GM23338 (cell line): ENCODE results near the gene ADIPOR1. TPM values are rescaled to one million over a fixed set of nuclear protein-coding genes. Genes with fewer than 3 reads are reported as not detected.

Source experiments
- ATAC-seq: fragments of 200-7000 bp; cut with Tn5 transposase; 3 replicates; pipeline ENCODE4 v1.9.1; 2020
- DNase-seq: peaks from one replicate; pipeline ENCODE4 v3.0.0-alpha.2; 2015; ENCODE audit warnings: low spot score
- H2AFZ ChIP-seq: fragments of 200-600 bp; sonication (generic); 2 replicates; pipeline ENCODE4 v1.8.0; 2016; ENCODE audit warnings: antibody characterized with exemption, mild to moderate bottlenecking, moderate library complexity
- H3F3A ChIP-seq: fragments of 200-600 bp; sonication (generic); replicated peaks from 2 replicates; pipeline ENCODE4 v1.8.0; 2017; ENCODE audit warnings: antibody characterized with exemption, mixed run types, low read depth
- H3K27ac ChIP-seq: fragments of 200-600 bp; sonication (generic); 2 replicates; pipeline ENCODE4 v1.6.1; 2016; ENCODE audit warnings: low read depth
- H3K27me3 ChIP-seq: fragments of 200-600 bp; sonication (generic); 2 replicates; pipeline ENCODE4 v1.8.0; 2016; ENCODE audit warnings: mild to moderate bottlenecking, mixed run types, moderate library complexity; ENCODE audit not compliant: insufficient read depth
- H3K36me3 ChIP-seq: fragments of 200-600 bp; sonication (generic); 2 replicates; pipeline ENCODE4 v1.8.0; 2016; ENCODE audit warnings: mild to moderate bottlenecking; ENCODE audit not compliant: insufficient read depth
- H3K4me1 ChIP-seq: fragments of 200-600 bp; sonication (generic); 2 replicates; pipeline ENCODE4 v1.8.0; 2016; ENCODE audit warnings: mild to moderate bottlenecking, moderate library complexity; ENCODE audit not compliant: insufficient read depth
- H3K4me2 ChIP-seq: fragments of 200-600 bp; sonication (generic); 2 replicates; pipeline ENCODE4 v1.7.1; 2017; ENCODE audit warnings: mixed run types
- H3K4me3 ChIP-seq: fragments of 200-600 bp; sonication (generic); 2 replicates; pipeline ENCODE4 v1.6.1; 2016; ENCODE audit warnings: mixed run types
- H3K79me2 ChIP-seq: fragments of 200-600 bp; sonication (generic); replicated peaks from 2 replicates; pipeline ENCODE4 v1.8.0; 2017; ENCODE audit warnings: mild to moderate bottlenecking; ENCODE audit not compliant: insufficient read depth
- H3K9me2 ChIP-seq: fragments of 200-600 bp; sonication (generic); 2 replicates; pipeline ENCODE4 v1.8.0; 2017; ENCODE audit not compliant: insufficient read depth
- H4K20me1 ChIP-seq: fragments of 200-600 bp; sonication (generic); replicated peaks from 2 replicates; pipeline ENCODE4 v1.8.0; 2017; ENCODE audit warnings: mild to moderate bottlenecking; ENCODE audit not compliant: insufficient read depth
- H3K27ac Mint-ChIP-seq: 2 replicates; pipeline ENCODE4 v1.8.0; 2020; ENCODE audit warnings: inconsistent platforms, mild to moderate bottlenecking, moderate library complexity, mixed read lengths
- H3K27me3 Mint-ChIP-seq: 3 replicates; pipeline ENCODE4 v1.8.0; 2022; ENCODE audit warnings: low read depth, mild to moderate bottlenecking, moderate library complexity, mixed read lengths, inconsistent platforms; ENCODE audit not compliant: insufficient read depth, poor library complexity
- H3K36me3 Mint-ChIP-seq: 3 replicates; pipeline ENCODE4 v1.8.0; 2021; ENCODE audit warnings: low read depth, mild to moderate bottlenecking, inconsistent platforms, moderate library complexity, mixed read lengths
- H3K4me1 Mint-ChIP-seq: 3 replicates; pipeline ENCODE4 v1.8.0; 2020; ENCODE audit warnings: mild to moderate bottlenecking, inconsistent platforms, mixed read lengths
- H3K4me3 Mint-ChIP-seq: 3 replicates; pipeline ENCODE4 v1.8.0; 2021; ENCODE audit warnings: moderate library complexity, mild to moderate bottlenecking, inconsistent platforms, mixed read lengths
- H3K9me3 Mint-ChIP-seq: 3 replicates; pipeline ENCODE4 v1.8.0; 2020; ENCODE audit warnings: moderate library complexity, mild to moderate bottlenecking, inconsistent platforms, mixed read lengths
- CREB1 ChIP-seq: fragments of 250-450 bp; sonication (Bioruptor Pico); IDR thresholded peaks from 2 replicates; pipeline ENCODE4 v1.5.0; 2020; ENCODE audit warnings: low read depth, mild to moderate bottlenecking, moderate library complexity
- EZH2 ChIP-seq: fragments of 200-600 bp; sonication (generic); IDR thresholded peaks from one replicate; pipeline ENCODE4 v1.8.0; 2017; ENCODE audit warnings: antibody characterized with exemption, mild to moderate bottlenecking, low read depth; ENCODE audit not compliant: unreplicated experiment
- EZH2phosphoT487 ChIP-seq: fragments of 200-600 bp; sonication (generic); IDR thresholded peaks from one replicate; pipeline ENCODE4 v1.8.1; 2018; ENCODE audit warnings: antibody characterized with exemption; ENCODE audit not compliant: unreplicated experiment
- JUNB ChIP-seq: IDR thresholded peaks from one replicate; pipeline ENCODE4 v1.6.1; 2016; ENCODE audit warnings: antibody characterized with exemption; ENCODE audit not compliant: unreplicated experiment
- NANOG ChIP-seq: IDR thresholded peaks from 2 replicates; pipeline ENCODE4 v1.6.1; 2016; ENCODE audit warnings: antibody characterized with exemption, borderline replicate concordance
- POLR2AphosphoS5 ChIP-seq: IDR thresholded peaks from 2 replicates; pipeline ENCODE4 v1.6.1; 2016; ENCODE audit warnings: antibody characterized with exemption, low read depth
- STAT1 ChIP-seq: IDR thresholded peaks from one replicate; pipeline ENCODE4 v1.6.1; 2016; ENCODE audit warnings: antibody characterized with exemption; ENCODE audit not compliant: unreplicated experiment
- ZNF114 ChIP-seq: fragments of 250-450 bp; sonication (Bioruptor Pico); IDR thresholded peaks from 2 replicates; pipeline ENCODE4 v1.5.0; 2020; ENCODE audit warnings: mild to moderate bottlenecking, moderate library complexity
- ZNF331 ChIP-seq: fragments of 250-450 bp; sonication (Bioruptor Pico); IDR thresholded peaks from 2 replicates; pipeline ENCODE4 v1.5.0; 2020; ENCODE audit warnings: low read depth, mild to moderate bottlenecking, moderate library complexity
- polyA plus RNA-seq: library from polyadenylated mRNA; unstranded; fragments of >200 nt; fragmentation: Nextera tagmentation; extraction: Ambion mirVana; gene quantifications from 2 replicates; pipeline ENCODE4 v1.2.1, GENCODE V29; 2016
- total RNA-seq: library from RNA; depleted of rRNA; stranded (reverse); fragments of >200 nt; shearing (Covaris generic); gene quantifications from 2 replicates; pipeline ENCODE4 v1.2.3, GENCODE V29; 2014
- TF ChIP-seq, protein P1 (sequence below): fragments of 250-450 bp; sonication (Bioruptor Pico); IDR thresholded peaks from 2 replicates; pipeline ENCODE4 v1.5.0; 2020; ENCODE audit warnings: mild to moderate bottlenecking, moderate library complexity
- TF ChIP-seq, protein P2 (sequence below), 2 experiments: fragments of 200-600 bp in 1 of 2; sonication (generic) in 1 of 2; conservative IDR thresholded peaks; 2 replicates each; pipeline versions ENCODE4 v1.5.1 to v1.6.1; 2016 to 2017; ENCODE audit warnings: antibody characterized with exemption in 2 of 2, low read depth in 2 of 2, mild to moderate bottlenecking in 2 of 2, moderate library complexity in 1 of 2
- TF ChIP-seq, protein P3 (sequence below): IDR thresholded peaks from 2 replicates; pipeline ENCODE4 v1.6.1; 2016; ENCODE audit warnings: antibody characterized with exemption

Gene ADIPOR1
- total and polyA plus RNA-seq, 2 experiments from 2014 or later = 47.2 to 59.1 TPM

DNA sequence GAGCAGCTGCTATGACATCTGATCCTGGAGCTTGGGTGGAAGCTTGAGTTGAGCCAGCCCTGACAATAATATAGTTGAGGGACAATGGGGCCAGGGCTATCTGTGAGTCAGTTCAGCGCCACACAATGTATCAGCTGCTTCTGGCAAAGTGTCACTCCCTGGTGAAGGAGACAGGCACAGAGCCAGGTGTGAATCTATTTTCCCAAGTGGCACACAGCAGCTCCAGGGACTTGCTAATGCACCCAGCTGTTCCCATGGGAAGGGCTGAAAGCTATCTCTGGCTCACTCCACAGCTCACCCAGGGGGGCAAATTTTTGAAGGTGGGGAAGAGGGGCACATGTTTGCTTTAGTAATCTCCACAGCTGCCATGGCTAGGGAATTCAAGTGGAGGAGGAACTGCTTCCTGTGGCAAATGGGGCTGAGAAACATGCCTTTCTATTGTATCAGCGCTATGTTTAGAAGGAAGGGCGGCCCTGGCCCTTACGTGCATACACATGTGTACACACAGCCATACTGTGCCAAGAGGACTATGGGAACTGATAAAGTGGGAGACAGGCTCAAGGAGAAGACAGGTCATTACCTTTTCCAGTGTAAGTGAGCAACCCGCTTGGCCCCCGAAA is 6.8 kb upstream of the ADIPOR1 start (continued):
- TF ChIP-seq, protein P1, sequence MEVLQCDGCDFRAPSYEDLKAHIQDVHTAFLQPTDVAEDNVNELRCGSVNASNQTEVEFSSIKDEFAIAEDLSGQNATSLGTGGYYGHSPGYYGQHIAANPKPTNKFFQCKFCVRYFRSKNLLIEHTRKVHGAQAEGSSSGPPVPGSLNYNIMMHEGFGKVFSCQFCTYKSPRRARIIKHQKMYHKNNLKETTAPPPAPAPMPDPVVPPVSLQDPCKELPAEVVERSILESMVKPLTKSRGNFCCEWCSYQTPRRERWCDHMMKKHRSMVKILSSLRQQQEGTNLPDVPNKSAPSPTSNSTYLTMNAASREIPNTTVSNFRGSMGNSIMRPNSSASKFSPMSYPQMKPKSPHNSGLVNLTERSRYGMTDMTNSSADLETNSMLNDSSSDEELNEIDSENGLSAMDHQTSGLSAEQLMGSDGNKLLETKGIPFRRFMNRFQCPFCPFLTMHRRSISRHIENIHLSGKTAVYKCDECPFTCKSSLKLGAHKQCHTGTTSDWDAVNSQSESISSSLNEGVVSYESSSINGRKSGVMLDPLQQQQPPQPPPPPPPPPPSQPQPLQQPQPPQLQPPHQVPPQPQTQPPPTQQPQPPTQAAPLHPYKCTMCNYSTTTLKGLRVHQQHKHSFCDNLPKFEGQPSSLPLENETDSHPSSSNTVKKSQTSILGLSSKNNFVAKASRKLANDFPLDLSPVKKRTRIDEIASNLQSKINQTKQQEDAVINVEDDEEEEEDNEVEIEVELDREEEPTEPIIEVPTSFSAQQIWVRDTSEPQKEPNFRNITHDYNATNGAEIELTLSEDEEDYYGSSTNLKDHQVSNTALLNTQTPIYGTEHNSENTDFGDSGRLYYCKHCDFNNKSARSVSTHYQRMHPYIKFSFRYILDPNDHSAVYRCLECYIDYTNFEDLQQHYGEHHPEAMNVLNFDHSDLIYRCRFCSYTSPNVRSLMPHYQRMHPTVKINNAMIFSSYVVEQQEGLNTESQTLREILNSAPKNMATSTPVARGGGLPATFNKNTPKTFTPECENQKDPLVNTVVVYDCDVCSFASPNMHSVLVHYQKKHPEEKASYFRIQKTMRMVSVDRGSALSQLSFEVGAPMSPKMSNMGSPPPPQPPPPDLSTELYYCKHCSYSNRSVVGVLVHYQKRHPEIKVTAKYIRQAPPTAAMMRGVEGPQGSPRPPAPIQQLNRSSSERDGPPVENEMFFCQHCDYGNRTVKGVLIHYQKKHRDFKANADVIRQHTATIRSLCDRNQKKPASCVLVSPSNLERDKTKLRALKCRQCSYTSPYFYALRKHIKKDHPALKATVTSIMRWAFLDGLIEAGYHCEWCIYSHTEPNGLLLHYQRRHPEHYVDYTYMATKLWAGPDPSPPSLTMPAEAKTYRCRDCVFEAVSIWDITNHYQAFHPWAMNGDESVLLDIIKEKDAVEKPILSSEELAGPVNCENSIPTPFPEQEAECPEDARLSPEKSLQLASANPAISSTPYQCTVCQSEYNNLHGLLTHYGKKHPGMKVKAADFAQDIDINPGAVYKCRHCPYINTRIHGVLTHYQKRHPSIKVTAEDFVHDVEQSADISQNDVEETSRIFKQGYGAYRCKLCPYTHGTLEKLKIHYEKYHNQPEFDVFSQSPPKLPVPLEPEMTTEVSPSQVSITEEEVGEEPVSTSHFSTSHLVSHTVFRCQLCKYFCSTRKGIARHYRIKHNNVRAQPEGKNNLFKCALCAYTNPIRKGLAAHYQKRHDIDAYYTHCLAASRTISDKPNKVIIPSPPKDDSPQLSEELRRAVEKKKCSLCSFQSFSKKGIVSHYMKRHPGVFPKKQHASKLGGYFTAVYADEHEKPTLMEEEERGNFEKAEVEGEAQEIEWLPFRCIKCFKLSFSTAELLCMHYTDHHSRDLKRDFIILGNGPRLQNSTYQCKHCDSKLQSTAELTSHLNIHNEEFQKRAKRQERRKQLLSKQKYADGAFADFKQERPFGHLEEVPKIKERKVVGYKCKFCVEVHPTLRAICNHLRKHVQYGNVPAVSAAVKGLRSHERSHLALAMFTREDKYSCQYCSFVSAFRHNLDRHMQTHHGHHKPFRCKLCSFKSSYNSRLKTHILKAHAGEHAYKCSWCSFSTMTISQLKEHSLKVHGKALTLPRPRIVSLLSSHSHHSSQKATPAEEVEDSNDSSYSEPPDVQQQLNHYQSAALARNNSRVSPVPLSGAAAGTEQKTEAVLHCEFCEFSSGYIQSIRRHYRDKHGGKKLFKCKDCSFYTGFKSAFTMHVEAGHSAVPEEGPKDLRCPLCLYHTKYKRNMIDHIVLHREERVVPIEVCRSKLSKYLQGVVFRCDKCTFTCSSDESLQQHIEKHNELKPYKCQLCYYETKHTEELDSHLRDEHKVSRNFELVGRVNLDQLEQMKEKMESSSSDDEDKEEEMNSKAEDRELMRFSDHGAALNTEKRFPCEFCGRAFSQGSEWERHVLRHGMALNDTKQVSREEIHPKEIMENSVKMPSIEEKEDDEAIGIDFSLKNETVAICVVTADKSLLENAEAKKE (CRISPR knock-in tag) = no peak
- TF ChIP-seq, protein P2, sequence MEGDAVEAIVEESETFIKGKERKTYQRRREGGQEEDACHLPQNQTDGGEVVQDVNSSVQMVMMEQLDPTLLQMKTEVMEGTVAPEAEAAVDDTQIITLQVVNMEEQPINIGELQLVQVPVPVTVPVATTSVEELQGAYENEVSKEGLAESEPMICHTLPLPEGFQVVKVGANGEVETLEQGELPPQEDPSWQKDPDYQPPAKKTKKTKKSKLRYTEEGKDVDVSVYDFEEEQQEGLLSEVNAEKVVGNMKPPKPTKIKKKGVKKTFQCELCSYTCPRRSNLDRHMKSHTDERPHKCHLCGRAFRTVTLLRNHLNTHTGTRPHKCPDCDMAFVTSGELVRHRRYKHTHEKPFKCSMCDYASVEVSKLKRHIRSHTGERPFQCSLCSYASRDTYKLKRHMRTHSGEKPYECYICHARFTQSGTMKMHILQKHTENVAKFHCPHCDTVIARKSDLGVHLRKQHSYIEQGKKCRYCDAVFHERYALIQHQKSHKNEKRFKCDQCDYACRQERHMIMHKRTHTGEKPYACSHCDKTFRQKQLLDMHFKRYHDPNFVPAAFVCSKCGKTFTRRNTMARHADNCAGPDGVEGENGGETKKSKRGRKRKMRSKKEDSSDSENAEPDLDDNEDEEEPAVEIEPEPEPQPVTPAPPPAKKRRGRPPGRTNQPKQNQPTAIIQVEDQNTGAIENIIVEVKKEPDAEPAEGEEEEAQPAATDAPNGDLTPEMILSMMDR (conservative IDR thresholded peaks at IDR 0.05; ENCODE audit: low read depth in 2 of 2) = no peak
- TF ChIP-seq NANOG (no peak), ZNF114 (CRISPR knock-in tag) (no peak)

DNA sequence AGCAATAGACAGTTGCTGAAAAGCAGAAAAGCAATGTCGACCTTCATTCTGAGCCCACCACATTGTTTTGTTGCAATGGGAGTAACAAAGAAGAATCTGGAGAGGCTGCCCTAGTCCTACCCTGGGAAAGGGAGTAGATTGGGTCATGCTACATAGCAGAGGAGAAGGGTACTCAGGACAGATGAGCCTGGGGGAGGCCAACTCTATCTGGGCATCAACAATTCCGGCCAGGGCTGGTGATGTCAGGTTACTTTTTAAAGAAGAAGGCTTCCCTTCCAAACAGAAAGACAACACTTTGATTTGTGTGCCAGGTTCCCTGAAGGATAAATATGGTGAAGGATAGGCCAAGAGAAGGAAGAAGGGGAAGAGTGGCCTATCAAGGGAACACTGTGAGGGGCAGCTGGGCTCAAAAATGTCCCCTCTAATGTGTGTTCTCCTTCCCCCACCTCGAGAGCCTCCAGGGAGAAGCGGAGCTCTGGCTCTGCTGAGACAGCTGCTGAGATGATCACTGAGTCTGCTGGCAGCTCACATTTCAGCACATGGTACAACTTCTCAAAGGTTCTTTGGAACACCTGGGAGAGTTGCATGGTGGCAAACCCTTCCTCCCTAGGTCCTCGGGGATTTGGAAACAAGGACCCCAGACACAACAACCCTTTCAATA is 3.2 kb upstream of the ADIPOR1 start:
- no peaks in the 10 kb centered on the region for H3K9me3 Mint-ChIP-seq
- H3K9me2 ChIP-seq = no peaks in the 10 kb centered on the region
- peaks cover 7% of the 10 kb centered on the region for H3K27me3 Mint-ChIP-seq
- DNase-seq = no peak
- H3F3A ChIP-seq = no peaks in the 10 kb centered on the region
- peaks cover 9% of the 10 kb centered on the region for H3K4me1 Mint-ChIP-seq
- no peaks in the 10 kb centered on the region for H3K27me3 ChIP-seq
- ATAC-seq = no peak
- peaks cover 8% of the 10 kb centered on the region; the same call in 2 of the 3 replicates for H3K36me3 Mint-ChIP-seq
- H3K27ac Mint-ChIP-seq = no peak overlapping the region; the same call in 1 of the 2 replicates
- no peak overlapping the region for H3K4me3 ChIP-seq
- H3K79me2 ChIP-seq = peaks cover 15% of the 10 kb centered on the region
- no peak overlapping the region for H3K4me3 Mint-ChIP-seq
- H3K36me3 ChIP-seq = peaks cover 6% of the 10 kb centered on the region; the same call in 1 of the 2 replicates
- no peak overlapping the region for H3K4me2 ChIP-seq
- no peak overlapping the region for H3K27ac ChIP-seq
- H2AFZ ChIP-seq = no peak overlapping the region
- peaks cover 12% of the 10 kb centered on the region for H4K20me1 ChIP-seq
- peaks cover 5% of the 10 kb centered on the region; the same call in 1 of the 2 replicates for H3K4me1 ChIP-seq
- TF ChIP-seq ZNF331 (no peak), CREB1 (no peak), EZH2phosphoT487 (no peak), POLR2AphosphoS5 (no peak), ZNF114 (CRISPR knock-in tag) (no peak), EZH2 (no peak), JUNB (no peak), STAT1 (no peak), NANOG (no peak)
- TF ChIP-seq, protein P2 (conservative IDR thresholded peaks at IDR 0.05; ENCODE audit: low read depth in 2 of 2) = no peak
- TF ChIP-seq, protein P3, sequence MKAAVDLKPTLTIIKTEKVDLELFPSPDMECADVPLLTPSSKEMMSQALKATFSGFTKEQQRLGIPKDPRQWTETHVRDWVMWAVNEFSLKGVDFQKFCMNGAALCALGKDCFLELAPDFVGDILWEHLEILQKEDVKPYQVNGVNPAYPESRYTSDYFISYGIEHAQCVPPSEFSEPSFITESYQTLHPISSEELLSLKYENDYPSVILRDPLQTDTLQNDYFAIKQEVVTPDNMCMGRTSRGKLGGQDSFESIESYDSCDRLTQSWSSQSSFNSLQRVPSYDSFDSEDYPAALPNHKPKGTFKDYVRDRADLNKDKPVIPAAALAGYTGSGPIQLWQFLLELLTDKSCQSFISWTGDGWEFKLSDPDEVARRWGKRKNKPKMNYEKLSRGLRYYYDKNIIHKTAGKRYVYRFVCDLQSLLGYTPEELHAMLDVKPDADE = no peak
